NT2/D1 (cell line): Measurements from ENCODE around the gene SCMH1.
"Not testable (repeated sequence)": the region's sequence is repeated elsewhere in the genome, so short reads cannot be mapped to it uniquely, and the experiment has no call there.

ENCODE experiments used
- SUZ12 ChIP-seq: IDR thresholded peaks from 2 replicates; pipeline ENCODE4 v1.6.1; 2011; ENCODE audit not compliant: insufficient read length, insufficient read depth; ENCODE audit errors: extremely low read depth
- YY1 ChIP-seq: IDR thresholded peaks from 2 replicates; pipeline ENCODE4 v1.6.1; 2011; ENCODE audit not compliant: insufficient read length, insufficient read depth
- ZNF274 ChIP-seq: IDR thresholded peaks from 2 replicates; pipeline ENCODE4 v1.6.1; 2011; ENCODE audit warnings: mild to moderate bottlenecking, low read depth, low read length

- TF ChIP-seq SUZ12, ZNF274, YY1: not testable (repeated sequence)
Measured at GRCh38 chr1:41134325-41134724, 107.8 kb downstream of the SCMH1 start.
